A549 (cell line): ENCODE data around the gene EFHC1.

Experiments
- CBX2 ChIP-seq: fragments of 200-600 bp; sonication (generic); IDR thresholded peaks from 2 replicates; pipeline ENCODE4 v1.6.1; 2016; ENCODE audit warnings: low read depth, mild to moderate bottlenecking, borderline replicate concordance
- CHD4 ChIP-seq: fragments of 200-600 bp; sonication (generic); IDR thresholded peaks from 2 replicates; pipeline ENCODE4 v1.6.1; 2016; ENCODE audit warnings: antibody characterized with exemption, mild to moderate bottlenecking, borderline replicate concordance
- EP300 ChIP-seq, 2 experiments: fragments of >200 bp; sonication (Bioruptor Twin); formaldehyde crosslinking; IDR thresholded peaks; 2 replicates in 1 of 2; 3 replicates in 1 of 2; pipeline ENCODE4 v1.6.1; 2016 to 2017
- HOXB5 ChIP-seq: fragments of 250-450 bp; sonication (Bioruptor Pico); IDR thresholded peaks from 2 replicates; pipeline ENCODE4 v1.5.0; 2020; ENCODE audit warnings: mild to moderate bottlenecking, moderate library complexity
- KDM1A ChIP-seq: fragments of 200-600 bp; sonication (generic); IDR thresholded peaks from 2 replicates; pipeline ENCODE4 v1.6.1; 2016; ENCODE audit warnings: low read depth, mild to moderate bottlenecking
- KDM5A ChIP-seq: fragments of 200-600 bp; sonication (generic); IDR thresholded peaks from 2 replicates; pipeline ENCODE4 v1.6.1; 2016; ENCODE audit warnings: antibody characterized with exemption, mild to moderate bottlenecking
- NR3C1 ChIP-seq: fragments of >200 bp; sonication (Bioruptor Twin); formaldehyde crosslinking; IDR thresholded peaks from 3 replicates; pipeline ENCODE4 v1.6.1; 2017
- POLR2A ChIP-seq: IDR thresholded peaks from 2 replicates; pipeline ENCODE4 v1.6.1; 2012; ENCODE audit warnings: mild to moderate bottlenecking, low read length
- TF ChIP-seq, protein P1 (sequence below): IDR thresholded peaks from 2 replicates; pipeline ENCODE4 v1.6.1; 2012
- TF ChIP-seq, protein P2 (sequence below): fragments of >200 bp; sonication (Bioruptor Twin); formaldehyde crosslinking; IDR thresholded peaks from 3 replicates; pipeline ENCODE4 v1.5.1; 2016
- TF ChIP-seq, protein P3 (sequence below): fragments of 250-450 bp; sonication (Bioruptor Pico); IDR thresholded peaks from 2 replicates; pipeline ENCODE4 v1.5.0; 2021; ENCODE audit warnings: mild to moderate bottlenecking, moderate library complexity, borderline replicate concordance

DNA sequence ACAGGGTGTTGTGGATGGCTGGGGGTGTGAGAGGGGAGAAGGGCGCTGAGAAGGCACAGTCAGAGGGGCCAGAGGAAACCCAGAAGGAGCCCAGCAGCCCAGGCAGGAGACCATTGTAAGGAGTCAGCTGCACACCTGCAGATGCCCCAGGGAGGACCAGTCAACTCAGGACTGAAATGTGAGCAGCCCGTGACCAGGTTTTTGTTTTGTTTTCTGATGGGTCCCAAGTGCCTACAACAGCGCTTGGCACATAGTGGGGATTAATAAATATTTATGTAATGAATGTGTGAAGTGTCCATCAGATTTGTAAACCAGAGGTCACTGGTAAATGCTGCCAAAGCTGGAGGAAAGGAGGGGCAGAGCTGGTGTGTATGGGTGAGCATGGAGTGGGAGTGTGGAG lies 126.5 kb downstream of the EFHC1 start:
- TF ChIP-seq CBX2 (no peak), KDM1A (no peak), NR3C1 (no peak), EP300 (IDR thresholded peaks at IDR 0.05) (no peak), HOXB5 (CRISPR knock-in tag) (no peak), KDM5A (no peak), POLR2A (no peak), CHD4 (no peak)
- TF ChIP-seq, protein P1, sequence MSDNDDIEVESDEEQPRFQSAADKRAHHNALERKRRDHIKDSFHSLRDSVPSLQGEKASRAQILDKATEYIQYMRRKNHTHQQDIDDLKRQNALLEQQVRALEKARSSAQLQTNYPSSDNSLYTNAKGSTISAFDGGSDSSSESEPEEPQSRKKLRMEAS = no peak
- TF ChIP-seq, protein P2, sequence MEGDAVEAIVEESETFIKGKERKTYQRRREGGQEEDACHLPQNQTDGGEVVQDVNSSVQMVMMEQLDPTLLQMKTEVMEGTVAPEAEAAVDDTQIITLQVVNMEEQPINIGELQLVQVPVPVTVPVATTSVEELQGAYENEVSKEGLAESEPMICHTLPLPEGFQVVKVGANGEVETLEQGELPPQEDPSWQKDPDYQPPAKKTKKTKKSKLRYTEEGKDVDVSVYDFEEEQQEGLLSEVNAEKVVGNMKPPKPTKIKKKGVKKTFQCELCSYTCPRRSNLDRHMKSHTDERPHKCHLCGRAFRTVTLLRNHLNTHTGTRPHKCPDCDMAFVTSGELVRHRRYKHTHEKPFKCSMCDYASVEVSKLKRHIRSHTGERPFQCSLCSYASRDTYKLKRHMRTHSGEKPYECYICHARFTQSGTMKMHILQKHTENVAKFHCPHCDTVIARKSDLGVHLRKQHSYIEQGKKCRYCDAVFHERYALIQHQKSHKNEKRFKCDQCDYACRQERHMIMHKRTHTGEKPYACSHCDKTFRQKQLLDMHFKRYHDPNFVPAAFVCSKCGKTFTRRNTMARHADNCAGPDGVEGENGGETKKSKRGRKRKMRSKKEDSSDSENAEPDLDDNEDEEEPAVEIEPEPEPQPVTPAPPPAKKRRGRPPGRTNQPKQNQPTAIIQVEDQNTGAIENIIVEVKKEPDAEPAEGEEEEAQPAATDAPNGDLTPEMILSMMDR = no peak
- TF ChIP-seq, protein P3, sequence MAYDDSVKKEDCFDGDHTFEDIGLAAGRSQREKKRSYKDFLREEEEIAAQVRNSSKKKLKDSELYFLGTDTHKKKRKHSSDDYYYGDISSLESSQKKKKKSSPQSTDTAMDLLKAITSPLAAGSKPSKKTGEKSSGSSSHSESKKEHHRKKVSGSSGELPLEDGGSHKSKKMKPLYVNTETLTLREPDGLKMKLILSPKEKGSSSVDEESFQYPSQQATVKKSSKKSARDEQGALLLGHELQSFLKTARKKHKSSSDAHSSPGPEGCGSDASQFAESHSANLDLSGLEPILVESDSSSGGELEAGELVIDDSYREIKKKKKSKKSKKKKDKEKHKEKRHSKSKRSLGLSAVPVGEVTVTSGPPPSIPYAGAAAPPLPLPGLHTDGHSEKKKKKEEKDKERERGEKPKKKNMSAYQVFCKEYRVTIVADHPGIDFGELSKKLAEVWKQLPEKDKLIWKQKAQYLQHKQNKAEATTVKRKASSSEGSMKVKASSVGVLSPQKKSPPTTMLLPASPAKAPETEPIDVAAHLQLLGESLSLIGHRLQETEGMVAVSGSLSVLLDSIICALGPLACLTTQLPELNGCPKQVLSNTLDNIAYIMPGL (CRISPR knock-in tag) = no peak
